Liver (tissue), 3 donors: Measurements from ENCODE around the gene COX7A1.
A peak's percentile ranks its signal among the peaks of the same experiment; 100 is the strongest.

Source experiments
- CTCF ChIP-seq: fragments of 150-350 bp; IDR thresholded peaks from 2 replicates; pipeline ENCODE4 v1.5.1; 2017; ENCODE audit warnings: improper control_type of control experiment, low read depth, low read length; ENCODE audit not compliant: missing input control
- EGR1 ChIP-seq, 2 donors: IDR thresholded peaks; 2 replicates each; pipeline ENCODE4 v1.6.1; 2016 to 2018; ENCODE audit warnings: antibody characterized with exemption in 2 of 2, low read depth in 2 of 2
- FOXA1 ChIP-seq: IDR thresholded peaks from 2 replicates; pipeline ENCODE4 v1.6.1; 2016; ENCODE audit warnings: antibody characterized with exemption
- GABPA ChIP-seq, 2 donors: IDR thresholded peaks in 1 of 2; conservative IDR thresholded peaks in 1 of 2; 2 replicates each; pipeline ENCODE4 v1.6.1; 2016; ENCODE audit warnings: antibody characterized with exemption in 2 of 2, mild to moderate bottlenecking in 1 of 2, moderate library complexity in 1 of 2
- HNF4A ChIP-seq, 2 donors: conservative IDR thresholded peaks; 2 replicates each; pipeline ENCODE4 v1.6.1; 2016; ENCODE audit warnings: antibody characterized with exemption in 2 of 2, mild to moderate bottlenecking in 2 of 2
- JUND ChIP-seq, 2 donors: IDR thresholded peaks; 2 replicates each; pipeline ENCODE4 v1.6.1; 2016; ENCODE audit warnings: antibody characterized with exemption in 2 of 2
- MAX ChIP-seq: IDR thresholded peaks from 2 replicates; pipeline ENCODE4 v1.6.1; 2016; ENCODE audit warnings: antibody characterized with exemption
- NR2F2 ChIP-seq: IDR thresholded peaks from 2 replicates; pipeline ENCODE4 v1.6.1; 2016; ENCODE audit warnings: antibody characterized with exemption
- RAD21 ChIP-seq, 2 donors: IDR thresholded peaks; 2 replicates each; pipeline ENCODE4 v1.6.1; 2016; ENCODE audit warnings: antibody characterized with exemption in 2 of 2, mild to moderate bottlenecking in 2 of 2
- REST ChIP-seq: IDR thresholded peaks from 2 replicates; pipeline ENCODE4 v1.6.1; 2016; ENCODE audit warnings: antibody characterized with exemption, mild to moderate bottlenecking
- RXRA ChIP-seq, 2 donors: IDR thresholded peaks; 2 replicates each; pipeline ENCODE4 v1.6.1; 2017 to 2018; ENCODE audit warnings: antibody characterized with exemption in 2 of 2, mild to moderate bottlenecking in 1 of 2
- TAF1 ChIP-seq: conservative IDR thresholded peaks from 2 replicates; pipeline ENCODE4 v1.6.1; 2016; ENCODE audit warnings: antibody characterized with exemption, mild to moderate bottlenecking
- YY1 ChIP-seq: IDR thresholded peaks from 2 replicates; pipeline ENCODE4 v1.6.1; 2016; ENCODE audit warnings: antibody characterized with exemption, mild to moderate bottlenecking
- ZBTB33 ChIP-seq: IDR thresholded peaks from 2 replicates; pipeline ENCODE4 v1.6.1; 2016; ENCODE audit warnings: antibody characterized with exemption
- donor health status: healthy.
- donor health status: healthy.

GRCh38 chr19:36128392-36128736 lies 23.9 kb downstream of the COX7A1 start:
- TF ChIP-seq NR2F2 (no peak), JUND (IDR thresholded peaks at IDR 0.05) (no peak), CTCF (no peak), EGR1 (IDR thresholded peaks at IDR 0.05; ENCODE audit: low read depth in 2 of 2) (no peak), REST (no peak), RAD21 (IDR thresholded peaks at IDR 0.05) (no peak), ZBTB33 (no peak), FOXA1 (no peak), RXRA (IDR thresholded peaks at IDR 0.05) (no peak), GABPA (IDR thresholded peaks at IDR 0.05 in 1 of 2, conservative IDR thresholded peaks at IDR 0.05 in 1 of 2) (no peak), MAX (no peak), HNF4A (conservative IDR thresholded peaks at IDR 0.05) (peak in 1 of 2 donors; percentile 42), TAF1 (peak; percentile 53), YY1 (no peak)
